BLaER1 treated with 17β-estradiol and CSF1 and Interleukin-3, amounts not matched to agents 10 nM and 100 nM (cell line): Measurements from ENCODE around the gene SNU13.
A peak's percentile ranks its signal among the peaks of the same experiment; 100 is the strongest.
"Not testable (repeated sequence)": the region's sequence is repeated elsewhere in the genome, so short reads cannot be mapped to it uniquely, and the experiment has no call there.

Experiments used
- H3K27ac ChIP-seq, 11 experiments: shearing (Covaris generic); formaldehyde crosslinking; 2 replicates each; pipeline ENCODE4 v1.8.1; 2022
- H3K27me3 ChIP-seq, 11 experiments: shearing (Covaris generic); formaldehyde crosslinking; 2 replicates each; pipeline ENCODE4 v1.8.1; 2022
- H3K36me3 ChIP-seq, 11 experiments: shearing (Covaris generic); formaldehyde crosslinking; 2 replicates each; pipeline ENCODE4 v1.8.1; 2022
- H3K4me1 ChIP-seq, 10 experiments: shearing (Covaris generic); formaldehyde crosslinking; 2 replicates each; pipeline ENCODE4 v1.8.1; 2022
- H3K4me2 ChIP-seq, 11 experiments: shearing (Covaris generic); formaldehyde crosslinking; 2 replicates each; pipeline ENCODE4 v1.8.1; 2022
- H3K4me3 ChIP-seq, 10 experiments: shearing (Covaris generic); formaldehyde crosslinking; 2 replicates each; pipeline ENCODE4 v1.8.1; 2022
- H3K9ac ChIP-seq, 11 experiments: shearing (Covaris generic); formaldehyde crosslinking; 2 replicates each; pipeline ENCODE4 v1.8.1; 2022
- H3K9me3 ChIP-seq, 11 experiments: shearing (Covaris generic); formaldehyde crosslinking; replicated peaks in 1 of 11; 2 replicates each; pipeline ENCODE4 v1.8.1; 2022
- H4K20me1 ChIP-seq, 11 experiments: shearing (Covaris generic); formaldehyde crosslinking; 2 replicates each; pipeline ENCODE4 v1.8.1; 2022
- Cebpa-rat ChIP-seq, 11 experiments: shearing (Covaris generic); IDR thresholded peaks; 2 replicates each; pipeline ENCODE4 v1.8.1; 2022

The SNU13 gene

GRCh38 chr22:41684194-41684593 is 4.5 kb downstream of the SNU13 start:
- peaks cover 16 to 59% (median 41%) of the 10 kb centered on the region in 11 experiments for H3K36me3 ChIP-seq
- no peak overlapping the region for H3K4me3 ChIP-seq
- peaks cover 20 to 38% (median 32%) of the 10 kb centered on the region in 10 experiments for H3K4me1 ChIP-seq
- H3K27ac ChIP-seq, result no peak overlapping the region
- H3K27me3 ChIP-seq, result no peaks in the 10 kb centered on the region
- no peak for TF ChIP-seq Cebpa-rat (IDR thresholded peaks at IDR 0.05)
- H4K20me1 ChIP-seq, result peaks cover 23 to 82% (median 74%) of the 10 kb centered on the region in 11 experiments; a peak in 21 of 22 replicates
- H3K4me2 ChIP-seq, result no peak overlapping the region
- peaks cover 0 to 8% (median 0%) of the 10 kb centered on the region in 11 experiments; a peak in 2 of 22 replicates for H3K9me3 ChIP-seq
- no peak overlapping the region for H3K9ac ChIP-seq

- Histone ChIP-seq H3K27me3 (no peaks in the 10 kb centered on the region), H3K4me2 (no peak overlapping the region), H3K4me1 (peaks cover 20 to 34% (median 28%) of the 10 kb centered on the region in 10 experiments), H3K36me3 (peaks cover 22 to 65% (median 47%) of the 10 kb centered on the region in 11 experiments), H4K20me1 (peaks cover 23 to 88% (median 80%) of the 10 kb centered on the region in 11 experiments; a peak in 21 of 22 replicates), H3K27ac (no peak overlapping the region), H3K4me3 (no peak overlapping the region), H3K9ac (no peak overlapping the region), H3K9me3 (peaks cover 0 to 8% (median 0%) of the 10 kb centered on the region in 11 experiments; a peak in 2 of 22 replicates)
- TF ChIP-seq Cebpa-rat (IDR thresholded peaks at IDR 0.05), result no peak
Measured at GRCh38 chr22:41683616-41684015, 5.1 kb downstream of the SNU13 start.

- no peak for TF ChIP-seq Cebpa-rat (IDR thresholded peaks at IDR 0.05)
- peaks cover 0 to 8% (median 0%) of the 10 kb centered on the region in 11 experiments; a peak in 2 of 22 replicates for H3K9me3 ChIP-seq
- H3K4me1 ChIP-seq, result peaks cover 25 to 34% (median 32%) of the 10 kb centered on the region in 10 experiments
- H3K36me3 ChIP-seq, result peaks cover 28 to 71% (median 52%) of the 10 kb centered on the region in 11 experiments
- no peaks in the 10 kb centered on the region for H3K27me3 ChIP-seq
- H3K27ac ChIP-seq, result peak overlapping the region in 7 of 11 experiments; percentile 39 to 79 (median 73); a peak in 10 of 22 replicates
- H3K4me2 ChIP-seq, result peak overlapping the region; percentile 64 to 78 (median 75)
- H4K20me1 ChIP-seq, result peaks cover 28 to 93% (median 86%) of the 10 kb centered on the region in 11 experiments; a peak in 21 of 22 replicates
- peak overlapping the region; percentile 49 to 83 (median 77); a peak in 17 of 22 replicates for H3K9ac ChIP-seq
- H3K4me3 ChIP-seq, result peak overlapping the region; percentile 59 to 78 (median 68); a peak in 19 of 20 replicates
Measured at GRCh38 chr22:41683052-41683451, 5.6 kb downstream of the SNU13 start.

- peaks cover 28 to 100% (median 94%) of the 10 kb centered on the region in 11 experiments; a peak in 21 of 22 replicates for H4K20me1 ChIP-seq
- peak overlapping the region; percentile 59 to 78 (median 68) for H3K4me3 ChIP-seq
- H3K36me3 ChIP-seq, result peaks cover 35 to 79% (median 61%) of the 10 kb centered on the region in 11 experiments
- H3K27ac ChIP-seq, result peak overlapping the region; percentile 39 to 79 (median 69)
- peaks cover 20 to 34% (median 27%) of the 10 kb centered on the region in 10 experiments for H3K4me1 ChIP-seq
- peaks cover 0 to 8% (median 0%) of the 10 kb centered on the region in 11 experiments; a peak in 2 of 22 replicates for H3K9me3 ChIP-seq
- peak overlapping the region; percentile 49 to 83 (median 77) for H3K9ac ChIP-seq
- H3K4me2 ChIP-seq, result peak overlapping the region; percentile 64 to 78 (median 75)
- H3K27me3 ChIP-seq, result no peaks in the 10 kb centered on the region
- no peak for TF ChIP-seq Cebpa-rat (IDR thresholded peaks at IDR 0.05)
Measured at GRCh38 chr22:41682033-41682807, 6.4 kb downstream of the SNU13 start.

- TF ChIP-seq Cebpa-rat (IDR thresholded peaks at IDR 0.05), result no peak
- Histone ChIP-seq H3K4me3 (peak overlapping the region; percentile 59 to 78 (median 68)), H3K27ac (peak overlapping the region; percentile 39 to 79 (median 69); a peak in 20 of 22 replicates), H3K9me3 (peaks cover 0 to 8% (median 0%) of the 10 kb centered on the region in 11 experiments; a peak in 2 of 22 replicates), H3K9ac (peak overlapping the region; percentile 49 to 83 (median 77)), H3K27me3 (no peaks in the 10 kb centered on the region), H3K4me1 (peaks cover 13 to 28% (median 21%) of the 10 kb centered on the region in 10 experiments; a peak in 18 of 20 replicates), H3K36me3 (peaks cover 39 to 85% (median 66%) of the 10 kb centered on the region in 11 experiments), H3K4me2 (peak overlapping the region; percentile 64 to 78 (median 75)), H4K20me1 (peaks cover 28 to 100% (median 94%) of the 10 kb centered on the region in 11 experiments; a peak in 21 of 22 replicates)
Measured at GRCh38 chr22:41681616-41682015, 7.1 kb downstream of the SNU13 start.

- Histone ChIP-seq H3K27ac (no peak overlapping the region), H4K20me1 (peaks cover 18 to 96% (median 82%) of the 10 kb centered on the region in 11 experiments; a peak in 21 of 22 replicates), H3K4me1 (peaks cover 0 to 27% (median 8%) of the 10 kb centered on the region in 10 experiments; a peak in 8 of 20 replicates), H3K9me3 (no peaks in the 10 kb centered on the region), H3K36me3 (peaks cover 72 to 100% (median 94%) of the 10 kb centered on the region in 11 experiments), H3K9ac (no peak overlapping the region), H3K27me3 (no peaks in the 10 kb centered on the region), H3K4me3 (no peak overlapping the region), H3K4me2 (no peak overlapping the region)
- no peak for TF ChIP-seq Cebpa-rat (IDR thresholded peaks at IDR 0.05)
Measured at GRCh38 chr22:41676134-41676533, 12.5 kb downstream of the SNU13 start.

- H3K27me3 ChIP-seq, result no peaks in the 10 kb centered on the region
- no peak overlapping the region for H3K27ac ChIP-seq
- H3K9me3 ChIP-seq, result no peaks in the 10 kb centered on the region
- H3K9ac ChIP-seq, result peak overlapping the region in 3 of 11 experiments; percentile 4 to 26 (median 20); a peak in 2 of 22 replicates
- H3K4me3 ChIP-seq, result no peak overlapping the region
- H3K4me2 ChIP-seq, result no peak overlapping the region
- no peak for TF ChIP-seq Cebpa-rat (IDR thresholded peaks at IDR 0.05)
- peaks cover 0 to 27% (median 7%) of the 10 kb centered on the region in 10 experiments; a peak in 6 of 20 replicates for H3K4me1 ChIP-seq
- H3K36me3 ChIP-seq, result peaks cover 63 to 100% (median 92%) of the 10 kb centered on the region in 11 experiments
- H4K20me1 ChIP-seq, result peaks cover 9 to 84% (median 69%) of the 10 kb centered on the region in 11 experiments; a peak in 21 of 22 replicates
Measured at GRCh38 chr22:41674846-41675340, 13.8 kb downstream of the SNU13 start.

- TF ChIP-seq Cebpa-rat (IDR thresholded peaks at IDR 0.05), result no peak
- Histone ChIP-seq H4K20me1 (peaks cover 0 to 64% (median 51%) of the 10 kb centered on the region in 11 experiments; a peak in 19 of 22 replicates), H3K9me3 (no peaks in the 10 kb centered on the region), H3K9ac (no peak overlapping the region), H3K27me3 (no peaks in the 10 kb centered on the region), H3K4me3 (no peak overlapping the region), H3K36me3 (peaks cover 44 to 92% (median 78%) of the 10 kb centered on the region in 11 experiments), H3K27ac (no peak overlapping the region), H3K4me1 (peaks cover 4 to 23% (median 11%) of the 10 kb centered on the region in 10 experiments; a peak in 17 of 20 replicates), H3K4me2 (0 out of 22 replicates have a peak overlapping the region, but pooled peaks of 1 of the 11 experiments have one; percentile 5)
Measured at GRCh38 chr22:41672780-41673509, 15.7 kb downstream of the SNU13 start.

GRCh38 chr22:41672096-41672495 is 16.6 kb downstream of the SNU13 start:
- not testable (repeated sequence) for H3K27me3 ChIP-seq, H3K9me3 ChIP-seq, H3K9ac ChIP-seq, H3K27ac ChIP-seq, H3K4me3 ChIP-seq, H3K4me2 ChIP-seq
- Histone ChIP-seq H3K36me3 (peaks cover 36 to 84% (median 70%) of the 10 kb centered on the region in 11 experiments), H3K4me1 (peaks cover 12 to 31% (median 19%) of the 10 kb centered on the region in 10 experiments), H4K20me1 (peaks cover 0 to 56% (median 42%) of the 10 kb centered on the region in 11 experiments; a peak in 19 of 22 replicates)
